ENCODE data around the gene DNASE1L3.
A peak's percentile ranks its signal among the peaks of the same experiment; 100 is the strongest.

Gene DNASE1L3

GRCh38 chr3:58210761-58211460 is at the start of gene DNASE1L3:
Gene DNASE1L3, minus strand, starts transcription at chr3:58210972. Its CDS starts 66 bp downstream, at chr3:58210906.
- Histone ChIP-seq H3K4me3 (no peak within 1 kb of the TSS), H3K9ac (ENCODE audit: insufficient read length) (no peak within 1 kb of the TSS), H3K9me3 (ENCODE audit: low read depth, low read length) (no peaks in the 10 kb centered on the region), H3K36me3 (ENCODE audit: insufficient read depth, low read length) (no peaks in the 10 kb centered on the region), H3K27ac (no peak within 1 kb of the TSS)
- TF ChIP-seq FOXP2 (optimal IDR thresholded peaks at IDR 0.05; ENCODE audit: control extremely low read depth, extremely low read length, insufficient read depth): no peak
- TF ChIP-seq EZH2 (IDR thresholded peaks at IDR 0.05): no peak
- no peak for TF ChIP-seq POLR2AphosphoS5 (IDR thresholded peaks at IDR 0.05; ENCODE audit: borderline replicate concordance, low read depth, low read length)
- no peak for DNase-seq (ENCODE audit: low read depth, low spot score)

GRCh38 chr3:58260261-58260731 is 49.5 kb upstream of the DNASE1L3 start:
- no peak overlapping the region for H3K9ac ChIP-seq (ENCODE audit: insufficient read length)
- DNase-seq (ENCODE audit: low read depth, low spot score): no peak
- no peak overlapping the region for H3K27ac ChIP-seq

GRCh38 chr3:58258392-58259055 is 47.8 kb upstream of the DNASE1L3 start:
- Histone ChIP-seq H3K4me3 (no peak overlapping the region), H3K9ac (ENCODE audit: insufficient read length) (no peak overlapping the region), H3K9me3 (ENCODE audit: low read depth, low read length) (no peaks in the 10 kb centered on the region), H3K36me3 (ENCODE audit: insufficient read depth, low read length) (peaks cover 82% of the 10 kb centered on the region), H3K27ac (no peak overlapping the region)
- no peak for DNase-seq (ENCODE audit: low read depth, low spot score)
- TF ChIP-seq EZH2 (IDR thresholded peaks at IDR 0.05): no peak
- TF ChIP-seq POLR2AphosphoS5 (IDR thresholded peaks at IDR 0.05; ENCODE audit: borderline replicate concordance, low read depth, low read length): no peak
- TF ChIP-seq FOXP2 (optimal IDR thresholded peaks at IDR 0.05; ENCODE audit: control extremely low read depth, extremely low read length, insufficient read depth): no peak

More at GRCh38 chr3:58260261-58260731, 49.5 kb upstream of the DNASE1L3 start:
- Histone ChIP-seq H3K9me3 (ENCODE audit: low read depth, low read length) (no peaks in the 10 kb centered on the region), H3K4me3 (no peak overlapping the region), H3K36me3 (ENCODE audit: insufficient read depth, low read length) (peaks cover 76% of the 10 kb centered on the region)
- TF ChIP-seq EZH2 (IDR thresholded peaks at IDR 0.05) (no peak), FOXP2 (optimal IDR thresholded peaks at IDR 0.05; ENCODE audit: control extremely low read depth, extremely low read length, insufficient read depth) (no peak), POLR2AphosphoS5 (IDR thresholded peaks at IDR 0.05; ENCODE audit: borderline replicate concordance, low read depth, low read length) (no peak)

GRCh38 chr3:58256511-58256910 is 45.7 kb upstream of the DNASE1L3 start:
- TF ChIP-seq FOXP2 (optimal IDR thresholded peaks at IDR 0.05; ENCODE audit: control extremely low read depth, extremely low read length, insufficient read depth) (no peak), POLR2AphosphoS5 (IDR thresholded peaks at IDR 0.05; ENCODE audit: borderline replicate concordance, low read depth, low read length) (no peak), EZH2 (IDR thresholded peaks at IDR 0.05) (no peak)
- no peak overlapping the region for H3K27ac ChIP-seq

GRCh38 chr3:58256061-58256460 is 45.3 kb upstream of the DNASE1L3 start:
- H3K9ac ChIP-seq (ENCODE audit: insufficient read length): no peak overlapping the region
- TF ChIP-seq POLR2AphosphoS5 (IDR thresholded peaks at IDR 0.05; ENCODE audit: borderline replicate concordance, low read depth, low read length): no peak
- TF ChIP-seq EZH2 (IDR thresholded peaks at IDR 0.05): no peak
- TF ChIP-seq FOXP2 (optimal IDR thresholded peaks at IDR 0.05; ENCODE audit: control extremely low read depth, extremely low read length, insufficient read depth): no peak
- no peak overlapping the region for H3K4me3 ChIP-seq
- H3K27ac ChIP-seq: no peak overlapping the region; the same call in 1 of the 2 replicates
- peaks cover 90% of the 10 kb centered on the region for H3K36me3 ChIP-seq (ENCODE audit: insufficient read depth, low read length)
- no peaks in the 10 kb centered on the region for H3K9me3 ChIP-seq (ENCODE audit: low read depth, low read length)
- DNase-seq (ENCODE audit: low read depth, low spot score): no peak

More at GRCh38 chr3:58256511-58256910, 45.7 kb upstream of the DNASE1L3 start:
- peaks cover 91% of the 10 kb centered on the region for H3K36me3 ChIP-seq (ENCODE audit: insufficient read depth, low read length)
- DNase-seq (ENCODE audit: low read depth, low spot score): no peak
- H3K4me3 ChIP-seq: no peak overlapping the region
- H3K9ac ChIP-seq (ENCODE audit: insufficient read length): no peak overlapping the region
- no peaks in the 10 kb centered on the region for H3K9me3 ChIP-seq (ENCODE audit: low read depth, low read length)

- no peak for DNase-seq (ENCODE audit: low read depth, low spot score)
- no peak for TF ChIP-seq POLR2AphosphoS5 (IDR thresholded peaks at IDR 0.05; ENCODE audit: borderline replicate concordance, low read depth, low read length)
- H3K27ac ChIP-seq: peak overlapping the region; percentile 25; the same call in 1 of the 2 replicates
- H3K9ac ChIP-seq (ENCODE audit: insufficient read length): no peak overlapping the region
- H3K4me3 ChIP-seq: no peak overlapping the region
- H3K9me3 ChIP-seq (ENCODE audit: low read depth, low read length): no peaks in the 10 kb centered on the region
- peaks cover 87% of the 10 kb centered on the region for H3K36me3 ChIP-seq (ENCODE audit: insufficient read depth, low read length)
Measured at GRCh38 chr3:58254144-58254543, 43.4 kb upstream of the DNASE1L3 start.

- peak; percentile 32 for DNase-seq (ENCODE audit: low read depth, low spot score)
- TF ChIP-seq POLR2AphosphoS5 (IDR thresholded peaks at IDR 0.05; ENCODE audit: borderline replicate concordance, low read depth, low read length) (no peak), FOXP2 (optimal IDR thresholded peaks at IDR 0.05; ENCODE audit: control extremely low read depth, extremely low read length, insufficient read depth) (no peak), EZH2 (IDR thresholded peaks at IDR 0.05) (no peak)
- H3K36me3 ChIP-seq (ENCODE audit: insufficient read depth, low read length): peaks cover 66% of the 10 kb centered on the region
- no peak overlapping the region for H3K4me3 ChIP-seq
- H3K9ac ChIP-seq (ENCODE audit: insufficient read length): no peak overlapping the region
- H3K9me3 ChIP-seq (ENCODE audit: low read depth, low read length): no peaks in the 10 kb centered on the region
- H3K27ac ChIP-seq: peak overlapping the region; percentile 85
Measured at GRCh38 chr3:58251631-58252035, 40.9 kb upstream of the DNASE1L3 start.

GRCh38 chr3:58250093-58250707 is 39.4 kb upstream of the DNASE1L3 start:
- no peak overlapping the region for H3K4me3 ChIP-seq
- H3K9me3 ChIP-seq (ENCODE audit: low read depth, low read length): no peaks in the 10 kb centered on the region
- no peak for TF ChIP-seq FOXP2 (optimal IDR thresholded peaks at IDR 0.05; ENCODE audit: control extremely low read depth, extremely low read length, insufficient read depth)
- TF ChIP-seq EZH2 (IDR thresholded peaks at IDR 0.05): no peak
- no peak for TF ChIP-seq POLR2AphosphoS5 (IDR thresholded peaks at IDR 0.05; ENCODE audit: borderline replicate concordance, low read depth, low read length)
- H3K36me3 ChIP-seq (ENCODE audit: insufficient read depth, low read length): peaks cover 61% of the 10 kb centered on the region
- DNase-seq (ENCODE audit: low read depth, low spot score): no peak
- peak overlapping the region; percentile 85 for H3K27ac ChIP-seq
- H3K9ac ChIP-seq (ENCODE audit: insufficient read length): no peak overlapping the region
